ENCODE results near the gene MAST2. TPM values are rescaled to one million over a fixed set of nuclear protein-coding genes. Genes with fewer than 3 reads are reported as not detected.
"Not testable (repeated sequence)": the region's sequence is repeated elsewhere in the genome, so short reads cannot be mapped to it uniquely, and the experiment has no call there.

The MAST2 gene
- total and polyA plus RNA-seq, 2 of the 4 experiments (the other 2 are of a cell fraction) = 14.2 to 41.0 TPM

DNA sequence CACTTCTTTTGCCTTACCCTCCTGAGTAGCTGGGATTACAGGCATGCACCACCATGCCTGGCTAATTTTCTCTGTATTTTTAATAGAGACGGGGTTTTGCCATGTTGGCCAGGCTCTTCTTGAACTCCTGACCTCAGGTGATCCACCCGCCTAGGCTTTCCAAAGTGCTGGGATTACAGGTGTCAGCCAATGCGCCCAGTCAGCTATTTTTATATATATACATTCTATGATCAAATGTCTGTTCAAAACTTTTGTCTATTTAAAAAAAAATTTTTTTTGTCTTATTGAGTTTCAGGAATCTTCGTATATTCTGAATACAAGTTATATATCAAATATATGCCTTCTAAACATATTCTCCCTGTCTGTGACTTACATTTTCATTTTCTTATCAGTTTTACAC is 34.9 kb downstream of the MAST2 start:
- H2AK9ac ChIP-seq (replicated peaks; ENCODE audit: low read depth, low read length, poor library complexity); H3K9me1 ChIP-seq (ENCODE audit: insufficient read depth, low read length); H2AFZ ChIP-seq (replicated peaks; ENCODE audit: low read length, poor library complexity); H3K23ac ChIP-seq (ENCODE audit: low read depth, low read length); H3K18ac ChIP-seq (ENCODE audit: low read depth, low read length); BruUV-seq (replicated peaks); H4K91ac ChIP-seq (ENCODE audit: insufficient read depth, low read depth, low read length); ATAC-seq (ENCODE audit: low read depth); H3K9ac ChIP-seq (ENCODE audit: low read depth, low read length); H2AK5ac ChIP-seq (ENCODE audit: low read depth, low read length); H4K5ac ChIP-seq (ENCODE audit: low read depth, low read length); H4K8ac ChIP-seq (ENCODE audit: low read depth in 2 of 2, low read length in 2 of 2); CTCF ChIA-PET; H2BK15ac ChIP-seq (ENCODE audit: low read depth, low read length); H3K36me3 ChIP-seq (ENCODE audit: control insufficient read depth, insufficient read depth, low read length); H4K20me1 ChIP-seq (ENCODE audit: insufficient read depth, low read length); H3K14ac ChIP-seq (replicated peaks; ENCODE audit: low read depth, low read length); dilution Hi-C loops (cut with HindIII; ENCODE audit: low sequenced_read_pairs, unreplicated experiment); H3K4me3 ChIP-seq (ENCODE audit: insufficient read depth, low read depth, low read length); H3K4ac ChIP-seq (ENCODE audit: low read depth, low read length); H2BK120ac ChIP-seq (ENCODE audit: low read depth, low read length); in situ Hi-C loops (cut with MboI; ENCODE audit: low sequenced_read_pairs); H3K4me1 ChIP-seq (ENCODE audit: control insufficient read depth, insufficient read depth, low read length); intact Hi-C loops (cut with micrococcal nuclease); H3K27ac ChIP-seq (ENCODE audit: insufficient read depth, low read length); DNase-seq; H2BK20ac ChIP-seq (ENCODE audit: low read depth, low read length); H3K4me2 ChIP-seq (ENCODE audit: low read depth, low read length); H3K27me3 ChIP-seq (ENCODE audit: control insufficient read depth, insufficient read depth, low read length); H2BK5ac ChIP-seq (ENCODE audit: low read depth, low read length, poor library complexity, severe bottlenecking); H3K56ac ChIP-seq (ENCODE audit: extremely low read depth, insufficient read depth, low read length); H3K9me3 ChIP-seq (ENCODE audit: control insufficient read depth, insufficient read depth, low read length): not testable (repeated sequence)
- POLR2A ChIA-PET (ENCODE audit: unreplicated experiment) = interaction anchor here (0.6 kb wide), 1 partner anchor 8 kb away, joined by 12 read pairs; no protein-coding TSS in a partner anchor
- peaks cover 0 to 23% of the 10 kb centered on the region in 2 experiments for H3K79me1 ChIP-seq (ENCODE audit: low read depth in 1 of 2, low read length in 2 of 2)
- peak; percentile 71 for TF ChIP-seq MAFK (IDR thresholded peaks at IDR 0.05; ENCODE audit: low read depth, low read length)
- no CpG with 5 or more reads among the region's 4 CpGs for WGBS, 2 experiments (ENCODE audit: extremely low coverage in 2 of 2, insufficient read length in 1 of 2)

Data from IMR-90 (cell line).